ENCODE data around the gene TEKT5.
A peak's percentile ranks its signal among the peaks of the same experiment; 100 is the strongest.

Gene TEKT5

GRCh38 chr16:10607157-10607556 lies 87.6 kb downstream of the TEKT5 start:
- DNase-seq, result no peak

- no peak for DNase-seq
Observed at GRCh38 chr16:10606607-10607006, 88.1 kb downstream of the TEKT5 start.

- DNase-seq, result no peak
Observed at GRCh38 chr16:10605636-10606035, 89.1 kb downstream of the TEKT5 start.

GRCh38 chr16:10601444-10602408 lies 93.0 kb downstream of the TEKT5 start:
- no peak for DNase-seq

GRCh38 chr16:10600782-10601443 lies 93.8 kb downstream of the TEKT5 start:
- no peak for DNase-seq

GRCh38 chr16:10599626-10600025 lies 95.1 kb downstream of the TEKT5 start:
- no peak for DNase-seq

GRCh38 chr16:10598157-10598556 lies 96.6 kb downstream of the TEKT5 start:
- DNase-seq, result no peak

GRCh38 chr16:10597187-10597601 lies 97.5 kb downstream of the TEKT5 start:
- no peak for DNase-seq

GRCh38 chr16:10594312-10594950 lies 100.3 kb downstream of the TEKT5 start:
- no peak for DNase-seq

GRCh38 chr16:10592611-10593010 lies 102.1 kb downstream of the TEKT5 start:
- no peak for DNase-seq

- DNase-seq, result no peak
Observed at GRCh38 chr16:10590342-10590741, 104.4 kb downstream of the TEKT5 start.

GRCh38 chr16:10589109-10589508 lies 105.6 kb downstream of the TEKT5 start:
- DNase-seq, result no peak

- DNase-seq, result no peak
Observed at GRCh38 chr16:10587622-10588021, 107.1 kb downstream of the TEKT5 start.

- no peak for DNase-seq
Observed at GRCh38 chr16:10584981-10585438, 109.7 kb downstream of the TEKT5 start.

GRCh38 chr16:10583269-10583668 lies 111.5 kb downstream of the TEKT5 start:
- no peak for DNase-seq

- no peak for DNase-seq
Observed at GRCh38 chr16:10581507-10581906, 113.2 kb downstream of the TEKT5 start.

- DNase-seq, result no peak
Observed at GRCh38 chr16:10580883-10581247, 113.9 kb downstream of the TEKT5 start.

- peak; percentile 9 to 10 for DNase-seq
Observed at GRCh38 chr16:10579965-10580882, 114.5 kb downstream of the TEKT5 start, which contains the start of gene EMP2. EMP2 (minus strand) TSS chr16:10580598; CDS start chr16:10547617, 32,981 bp downstream.

- no peak for DNase-seq
Observed at GRCh38 chr16:10579575-10579964, 115.2 kb downstream of the TEKT5 start.

- no peak for DNase-seq
Observed at GRCh38 chr16:10578474-10579316, 116.0 kb downstream of the TEKT5 start.
